ENCODE data around the gene C8G. TPM values are rescaled to one million over a fixed set of nuclear protein-coding genes. Genes with fewer than 3 reads are reported as not detected.

The C8G gene
- total RNA-seq, 1 experiment from 2014 or later, result 2.1 TPM

- Histone ChIP-seq H3K4me2 (ENCODE audit: low read length) (no peak overlapping the region), H4K20me1 (ENCODE audit: insufficient read depth) (no peaks in the 10 kb centered on the region), H3K9me3 (ENCODE audit: control insufficient read depth in 1 of 2, insufficient read depth in 1 of 2, low read depth in 1 of 2, low read length in 2 of 2) (no peaks in the 10 kb centered on the region), H3K36me3 (ENCODE audit: control insufficient read depth in 1 of 2, insufficient read depth in 2 of 2, low read length in 2 of 2) (peaks cover 6 to 26% of the 10 kb centered on the region in 2 experiments; a peak in 3 of 4 replicates), H3K79me2 (ENCODE audit: insufficient read depth, low read length) (peaks cover 30% of the 10 kb centered on the region; the same call in 1 of the 2 replicates), H3K27ac (ENCODE audit: low read depth, low read length) (no peak overlapping the region), H3K4me1 (ENCODE audit: control insufficient read depth in 1 of 2, insufficient read depth in 2 of 2, low read length in 2 of 2) (peaks cover 7 to 11% of the 10 kb centered on the region in 2 experiments), H2AFZ (ENCODE audit: low read depth, low read length, poor library complexity, severe bottlenecking) (no peak overlapping the region), H3K9me2 (ENCODE audit: insufficient read depth) (no peaks in the 10 kb centered on the region), H3K9ac (ENCODE audit: low read length) (no peak overlapping the region), H3K4me3 (replicated peaks in 1 of 2; ENCODE audit: low read depth in 1 of 2, low read length in 2 of 2) (no peak overlapping the region), H3K27me3 (ENCODE audit: insufficient read depth, low read length) (no peaks in the 10 kb centered on the region)
- DNase-seq (ENCODE audit: low read depth, low spot score), result no peak
- POLR2A ChIA-PET, result no interaction called here
- TF ChIP-seq EZH2 (IDR thresholded peaks at IDR 0.05) (no peak), YY1 (IDR thresholded peaks at IDR 0.05; ENCODE audit: extremely low read depth, insufficient replicate concordance, low read depth, low read length) (no peak), TCF7L2 (IDR thresholded peaks at IDR 0.05; ENCODE audit: borderline replicate concordance, extremely low read depth, insufficient read depth, insufficient read length) (no peak), ZNF274 (IDR thresholded peaks at IDR 0.05; ENCODE audit: low read depth, low read length) (no peak), ELF1 (IDR thresholded peaks at IDR 0.05; ENCODE audit: borderline replicate concordance, low read depth) (no peak), CEBPB (IDR thresholded peaks at IDR 0.05; ENCODE audit: low read depth) (no peak), EZH2phosphoT487 (IDR thresholded peaks at IDR 0.05; ENCODE audit: borderline replicate concordance) (no peak)
- TF ChIP-seq, protein P1, sequence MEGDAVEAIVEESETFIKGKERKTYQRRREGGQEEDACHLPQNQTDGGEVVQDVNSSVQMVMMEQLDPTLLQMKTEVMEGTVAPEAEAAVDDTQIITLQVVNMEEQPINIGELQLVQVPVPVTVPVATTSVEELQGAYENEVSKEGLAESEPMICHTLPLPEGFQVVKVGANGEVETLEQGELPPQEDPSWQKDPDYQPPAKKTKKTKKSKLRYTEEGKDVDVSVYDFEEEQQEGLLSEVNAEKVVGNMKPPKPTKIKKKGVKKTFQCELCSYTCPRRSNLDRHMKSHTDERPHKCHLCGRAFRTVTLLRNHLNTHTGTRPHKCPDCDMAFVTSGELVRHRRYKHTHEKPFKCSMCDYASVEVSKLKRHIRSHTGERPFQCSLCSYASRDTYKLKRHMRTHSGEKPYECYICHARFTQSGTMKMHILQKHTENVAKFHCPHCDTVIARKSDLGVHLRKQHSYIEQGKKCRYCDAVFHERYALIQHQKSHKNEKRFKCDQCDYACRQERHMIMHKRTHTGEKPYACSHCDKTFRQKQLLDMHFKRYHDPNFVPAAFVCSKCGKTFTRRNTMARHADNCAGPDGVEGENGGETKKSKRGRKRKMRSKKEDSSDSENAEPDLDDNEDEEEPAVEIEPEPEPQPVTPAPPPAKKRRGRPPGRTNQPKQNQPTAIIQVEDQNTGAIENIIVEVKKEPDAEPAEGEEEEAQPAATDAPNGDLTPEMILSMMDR (IDR thresholded peaks at IDR 0.05 in 2 of 3, conservative IDR thresholded peaks at IDR 0.05 in 1 of 3; ENCODE audit: borderline replicate concordance in 1 of 3, insufficient read depth in 1 of 3, low read depth in 2 of 3, low read length in 2 of 3), result no peak
- TF ChIP-seq, protein P2, sequence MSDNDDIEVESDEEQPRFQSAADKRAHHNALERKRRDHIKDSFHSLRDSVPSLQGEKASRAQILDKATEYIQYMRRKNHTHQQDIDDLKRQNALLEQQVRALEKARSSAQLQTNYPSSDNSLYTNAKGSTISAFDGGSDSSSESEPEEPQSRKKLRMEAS (IDR thresholded peaks at IDR 0.05), result no peak
- intact Hi-C loops (cut with micrococcal nuclease), result no loop called here
- ATAC-seq, result no peak
- BruUV-seq (replicated peaks), result no TSS peak
- CTCF ChIA-PET, result no interaction called here
- RAD21 ChIA-PET (ENCODE audit: low non-redundant PET in 1 of 2, low total read pairs in 2 of 2, uncharacterized antibody in 2 of 2, unreplicated experiment in 2 of 2), result no interaction called here
These were observed 38.8 kb upstream of the C8G start for GRCh38 chr9:136906266-136906665.
